Breast epithelium (tissue), 3 donors: ENCODE data around the gene SMIM33.

Experiments used
- POLR2A ChIP-seq: fragments of 450-650 bp; IDR thresholded peaks from one replicate; pipeline ENCODE4 v1.6.1; 2016; ENCODE audit warnings: antibody characterized with exemption, mild to moderate bottlenecking, moderate library complexity
- POLR2AphosphoS5 ChIP-seq, 3 donors: sonication (generic); formaldehyde crosslinking; IDR thresholded peaks; one replicate each; pipeline ENCODE4 v1.6.1; 2017; ENCODE audit warnings: antibody characterized with exemption in 3 of 3
- TF ChIP-seq, protein P1 (sequence below), 3 donors: fragments of 450-650 bp; IDR thresholded peaks; one replicate each; pipeline ENCODE4 v1.5.1; 2016 to 2017; ENCODE audit warnings: antibody characterized with exemption in 3 of 3, mild to moderate bottlenecking in 3 of 3, moderate library complexity in 3 of 3

DNA sequence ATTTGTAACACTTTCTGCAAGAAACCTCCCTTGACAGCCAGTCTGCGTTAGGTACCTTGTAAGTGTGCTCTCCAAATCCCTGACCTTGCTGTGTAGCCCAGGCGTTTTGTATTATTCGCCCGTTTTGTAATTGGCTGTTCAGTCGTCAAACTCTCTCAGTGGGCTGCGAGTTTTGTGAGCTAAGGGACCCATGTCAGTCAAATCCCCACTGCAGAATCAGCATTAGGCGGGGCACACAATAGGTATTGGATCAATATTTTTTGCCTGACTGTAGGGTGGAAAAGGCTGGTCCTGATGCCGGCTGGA is 32.1 kb upstream of the SMIM33 start:
- TF ChIP-seq POLR2A (no peak), POLR2AphosphoS5 (IDR thresholded peaks at IDR 0.05) (no peak)
- TF ChIP-seq, protein P1, sequence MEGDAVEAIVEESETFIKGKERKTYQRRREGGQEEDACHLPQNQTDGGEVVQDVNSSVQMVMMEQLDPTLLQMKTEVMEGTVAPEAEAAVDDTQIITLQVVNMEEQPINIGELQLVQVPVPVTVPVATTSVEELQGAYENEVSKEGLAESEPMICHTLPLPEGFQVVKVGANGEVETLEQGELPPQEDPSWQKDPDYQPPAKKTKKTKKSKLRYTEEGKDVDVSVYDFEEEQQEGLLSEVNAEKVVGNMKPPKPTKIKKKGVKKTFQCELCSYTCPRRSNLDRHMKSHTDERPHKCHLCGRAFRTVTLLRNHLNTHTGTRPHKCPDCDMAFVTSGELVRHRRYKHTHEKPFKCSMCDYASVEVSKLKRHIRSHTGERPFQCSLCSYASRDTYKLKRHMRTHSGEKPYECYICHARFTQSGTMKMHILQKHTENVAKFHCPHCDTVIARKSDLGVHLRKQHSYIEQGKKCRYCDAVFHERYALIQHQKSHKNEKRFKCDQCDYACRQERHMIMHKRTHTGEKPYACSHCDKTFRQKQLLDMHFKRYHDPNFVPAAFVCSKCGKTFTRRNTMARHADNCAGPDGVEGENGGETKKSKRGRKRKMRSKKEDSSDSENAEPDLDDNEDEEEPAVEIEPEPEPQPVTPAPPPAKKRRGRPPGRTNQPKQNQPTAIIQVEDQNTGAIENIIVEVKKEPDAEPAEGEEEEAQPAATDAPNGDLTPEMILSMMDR (IDR thresholded peaks at IDR 0.05), result no peak
